GM18519 (cell line): Measurements from ENCODE around the gene VANGL2.

Experiments used
- ATAC-seq: cut with Tn5 transposase; IDR thresholded peaks from one replicate; pipeline ENCODE4 v1.9.1; 2021; ENCODE audit warnings: mild to moderate bottlenecking, moderate library complexity; ENCODE audit not compliant: unreplicated experiment, low FRiP score

The VANGL2 gene

GRCh38 chr1:160421881-160422280 is 21.5 kb downstream of the VANGL2 start:
- no peak for ATAC-seq

GRCh38 chr1:160423966-160424365 is 23.6 kb downstream of the VANGL2 start:
- no peak for ATAC-seq

DNA sequence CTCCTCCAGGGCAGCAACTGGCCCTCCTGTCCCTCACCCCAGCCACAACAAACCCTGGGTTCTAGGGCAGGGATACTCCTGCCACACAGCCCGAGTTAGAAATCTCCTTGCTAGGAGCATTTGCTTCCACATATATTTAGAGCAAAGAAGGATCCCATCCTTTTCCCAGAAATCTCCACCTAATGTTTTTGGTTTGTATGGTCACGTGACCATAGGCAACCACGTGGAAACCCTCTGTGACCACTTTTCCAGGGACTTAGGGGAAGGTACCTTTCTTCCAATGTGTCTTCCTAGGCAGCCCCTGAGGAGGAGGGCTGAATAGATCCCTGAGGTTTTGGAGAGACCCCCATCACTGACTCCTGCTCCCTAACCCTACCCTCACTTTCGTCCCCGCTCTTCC is 25.5 kb downstream of the VANGL2 start:
- ATAC-seq, result no peak

DNA sequence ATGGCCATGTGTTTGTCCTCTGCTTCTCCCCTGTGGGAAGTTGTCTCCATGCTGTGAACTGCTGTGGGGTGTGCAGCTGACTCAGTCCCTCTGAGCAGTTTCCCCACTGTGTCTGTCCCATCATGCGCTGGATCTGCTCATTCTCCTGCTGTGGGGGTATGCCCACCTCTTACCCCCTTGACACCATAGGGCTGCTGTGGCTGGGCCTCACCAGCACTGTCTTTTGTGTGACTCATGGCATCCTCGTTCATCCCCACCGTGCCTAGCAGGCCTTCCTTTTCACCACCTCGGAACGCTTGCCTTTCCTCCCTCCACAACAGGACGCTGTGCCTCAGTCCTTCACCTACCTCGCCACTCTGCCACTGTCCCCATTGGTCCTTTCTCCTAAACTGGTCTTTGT is 27.3 kb downstream of the VANGL2 start:
- ATAC-seq, result no peak

DNA sequence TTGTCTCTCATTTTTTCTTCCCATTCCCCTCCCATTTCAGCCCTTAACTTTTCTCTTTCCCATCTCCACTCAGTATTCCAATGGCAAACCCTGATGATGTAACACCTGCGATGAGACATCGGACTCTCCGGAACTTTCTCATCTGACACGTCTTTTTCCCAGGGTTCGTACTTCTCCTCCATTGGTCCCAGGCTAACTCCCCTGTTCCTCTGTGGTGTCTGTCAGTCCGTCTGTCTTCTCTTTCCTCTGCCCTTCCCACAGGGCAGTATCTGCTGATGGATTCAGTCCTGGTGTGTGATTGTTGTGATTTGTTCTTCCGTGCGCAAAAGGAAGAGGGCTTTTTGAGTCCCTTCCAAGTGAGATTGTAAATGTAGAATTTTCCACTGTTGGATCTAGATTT is 27.7 kb downstream of the VANGL2 start:
- no peak for ATAC-seq

DNA sequence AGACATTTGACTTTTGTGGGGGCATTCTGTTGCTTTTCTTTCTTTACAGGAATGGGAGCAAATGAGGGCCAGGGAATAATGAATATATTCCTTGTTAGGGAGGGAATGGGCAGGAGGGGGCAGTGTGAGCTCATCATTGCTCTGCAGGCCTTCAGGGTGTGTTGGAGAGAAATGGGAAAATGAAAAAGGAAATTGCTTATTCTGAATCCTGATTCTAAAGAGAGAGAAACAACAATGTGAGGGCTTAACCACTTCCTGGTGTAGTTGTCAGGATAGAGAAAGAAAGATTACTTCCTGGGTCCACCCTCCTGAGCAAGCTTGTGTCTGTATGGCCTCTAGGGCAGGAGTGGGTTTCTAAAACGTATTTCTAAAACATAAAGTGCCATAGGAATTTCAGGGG is 28.3 kb downstream of the VANGL2 start:
- ATAC-seq, result no peak

- ATAC-seq, result no peak
These were observed 28.8 kb downstream of the VANGL2 start for GRCh38 chr1:160429125-160429561.

DNA sequence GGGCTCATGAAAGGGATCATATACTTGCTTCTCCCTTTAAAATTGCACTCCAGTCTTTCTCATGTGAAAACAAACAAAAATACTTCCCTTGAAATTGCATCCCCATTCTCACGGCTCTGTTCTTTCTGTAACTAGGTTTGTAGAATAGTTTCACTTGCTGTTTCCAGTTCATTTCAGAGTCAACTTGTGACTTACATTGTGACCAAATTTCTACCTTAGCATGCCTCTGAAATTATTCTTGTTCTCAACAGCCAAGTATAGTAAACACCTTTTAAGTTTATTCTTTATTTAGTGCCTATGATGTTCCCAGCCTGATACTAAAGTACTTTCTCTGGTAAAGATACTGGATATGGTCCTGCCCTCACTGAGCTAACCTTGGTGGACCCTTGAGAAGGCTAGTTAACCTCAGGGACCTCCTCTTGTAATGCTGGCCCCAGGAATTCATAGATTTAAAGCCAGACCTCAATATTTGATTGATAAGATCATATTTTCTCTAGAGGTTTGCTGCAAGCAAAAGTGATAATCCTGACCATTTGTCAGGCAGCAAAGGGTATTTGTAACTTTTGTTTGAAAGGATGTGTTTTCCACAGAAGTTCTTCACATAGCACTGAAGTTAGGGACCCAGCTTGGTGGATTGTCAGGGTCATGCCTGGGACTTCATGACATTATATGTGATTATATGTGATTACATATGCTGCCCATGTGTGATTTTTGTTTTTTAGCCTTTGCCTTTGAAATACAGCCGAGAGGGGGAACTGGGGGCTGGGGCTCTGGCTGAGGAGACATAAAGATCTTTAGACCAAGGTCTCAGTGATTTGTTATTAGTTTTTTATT is 29.6 kb downstream of the VANGL2 start:
- ATAC-seq, result peak; percentile 46

- no peak for ATAC-seq
These were observed 30.6 kb downstream of the VANGL2 start for GRCh38 chr1:160431006-160431405.

DNA sequence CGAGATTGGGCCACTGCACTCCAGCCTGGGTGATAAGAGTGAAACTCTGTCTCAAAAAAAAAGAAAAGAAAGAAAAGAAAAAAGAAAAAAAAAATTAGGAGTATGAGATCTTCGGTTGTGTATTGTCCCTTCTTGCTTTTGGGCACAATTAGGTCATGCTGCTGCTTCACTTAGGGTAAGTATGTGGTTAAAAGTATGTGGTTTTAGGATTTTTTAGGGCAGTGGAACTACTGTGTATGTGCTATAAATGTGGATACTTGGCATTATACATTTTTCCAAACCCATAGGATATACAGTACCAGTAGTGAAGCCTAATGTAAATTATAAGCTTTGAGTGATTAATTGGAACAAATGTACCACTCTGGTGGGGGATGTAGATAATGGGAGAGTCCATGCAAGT is 31.2 kb downstream of the VANGL2 start:
- no peak for ATAC-seq

DNA sequence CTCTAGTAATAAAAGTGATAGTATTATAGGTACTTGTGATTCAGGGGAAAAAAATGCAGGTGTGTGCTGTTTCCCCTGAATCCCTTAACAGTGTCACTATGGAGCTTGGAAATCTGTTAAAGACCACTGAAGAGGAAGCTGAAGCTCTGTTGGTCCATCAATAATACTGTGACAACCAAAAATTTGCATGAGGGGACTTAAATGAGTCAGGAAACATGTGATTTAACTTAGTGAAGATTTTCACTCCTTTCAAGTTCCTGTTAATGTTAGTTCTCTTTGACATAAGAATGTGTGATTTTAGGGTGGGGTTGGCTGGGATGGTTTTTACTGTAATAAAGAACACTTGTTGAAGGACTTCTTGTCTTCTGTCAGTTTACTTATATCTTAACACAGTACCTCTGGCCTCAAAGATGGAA is 32.0 kb downstream of the VANGL2 start:
- ATAC-seq, result peak; percentile 42

DNA sequence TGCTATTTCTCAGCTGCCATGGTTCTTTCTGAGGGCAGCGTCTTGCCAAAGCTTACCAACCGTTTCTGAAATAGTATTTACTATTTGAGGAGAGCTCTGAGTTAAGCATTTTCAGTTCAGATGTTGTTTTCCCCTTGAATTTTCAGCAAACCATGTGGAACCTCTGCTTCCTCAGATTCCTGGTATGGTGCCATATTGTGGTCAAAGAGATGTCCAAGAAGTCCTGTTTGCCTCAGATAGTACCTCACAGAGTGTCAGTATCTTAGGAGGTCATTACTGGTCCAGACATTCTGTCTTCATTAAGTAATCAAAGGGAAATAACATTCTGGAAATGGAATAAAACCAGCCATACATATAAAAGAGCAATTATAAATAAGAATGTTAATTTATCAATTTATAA is 36.6 kb downstream of the VANGL2 start:
- no peak for ATAC-seq

DNA sequence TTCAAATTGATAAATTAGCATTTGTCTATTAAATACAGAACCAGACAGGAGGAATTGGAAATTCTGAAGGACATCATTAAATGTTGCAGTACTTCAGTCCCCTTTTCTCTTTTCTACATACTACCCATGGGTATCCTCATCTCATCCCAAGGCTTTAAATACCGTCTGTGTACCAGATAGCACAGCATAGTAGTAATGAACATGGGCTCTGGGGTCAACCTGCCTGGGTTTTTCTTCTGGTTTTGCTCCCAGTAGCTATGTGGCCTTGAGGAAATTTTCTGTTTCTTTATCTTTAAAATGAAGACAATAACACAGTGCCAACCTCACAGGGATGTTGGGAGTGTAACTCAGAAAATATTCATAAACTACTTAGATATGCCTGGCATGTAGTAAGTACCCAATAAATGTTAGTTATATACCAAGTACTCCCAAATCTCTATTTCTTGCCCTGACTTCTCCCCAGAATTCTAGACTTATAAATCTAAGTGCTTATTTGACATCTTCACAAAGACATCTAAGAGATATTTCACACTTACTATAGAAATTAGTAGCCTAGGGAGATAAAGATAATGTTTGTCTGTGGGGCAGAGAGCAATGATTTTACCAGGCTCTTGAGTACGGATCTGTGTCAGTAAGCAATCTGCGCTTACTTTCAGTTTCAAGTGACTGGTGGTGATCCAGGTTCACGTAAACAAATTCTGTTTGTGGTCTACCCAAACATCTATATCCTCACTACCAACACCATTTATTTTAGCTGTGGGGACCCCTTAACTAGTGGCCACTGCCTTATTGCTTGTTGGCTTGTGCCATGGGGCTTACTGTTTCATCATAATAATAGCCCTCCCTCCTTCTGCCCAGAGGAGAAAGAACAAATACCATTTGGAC is 37.3 kb downstream of the VANGL2 start:
- ATAC-seq, result no peak

DNA sequence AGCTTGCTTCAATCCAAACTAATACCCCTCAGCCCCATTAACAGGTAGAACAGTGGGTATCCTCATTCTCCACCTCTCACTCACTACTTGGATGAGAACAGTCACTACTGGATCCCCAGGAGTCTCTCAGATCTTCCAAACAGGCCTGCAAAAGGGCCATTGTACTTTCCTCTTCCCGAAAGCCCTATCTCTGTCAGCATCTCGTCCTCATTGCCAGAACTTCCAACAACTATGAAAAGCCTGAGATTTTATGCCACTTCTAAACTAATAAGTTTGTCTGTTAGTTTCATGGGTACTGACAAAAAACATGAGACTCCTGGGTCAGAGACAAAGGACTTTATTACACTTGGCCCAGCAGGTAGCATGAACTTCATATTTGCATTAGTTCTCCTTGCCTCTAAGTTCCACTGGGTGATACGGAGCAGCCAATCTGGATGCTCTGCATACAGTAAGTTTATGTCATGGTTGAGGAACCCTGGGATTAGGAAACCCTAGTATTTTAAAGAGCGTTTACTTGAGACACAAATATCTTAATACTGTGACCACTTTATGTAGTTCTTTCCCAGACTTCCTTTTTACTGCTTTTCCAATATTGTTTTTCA is 38.1 kb downstream of the VANGL2 start:
- no peak for ATAC-seq

DNA sequence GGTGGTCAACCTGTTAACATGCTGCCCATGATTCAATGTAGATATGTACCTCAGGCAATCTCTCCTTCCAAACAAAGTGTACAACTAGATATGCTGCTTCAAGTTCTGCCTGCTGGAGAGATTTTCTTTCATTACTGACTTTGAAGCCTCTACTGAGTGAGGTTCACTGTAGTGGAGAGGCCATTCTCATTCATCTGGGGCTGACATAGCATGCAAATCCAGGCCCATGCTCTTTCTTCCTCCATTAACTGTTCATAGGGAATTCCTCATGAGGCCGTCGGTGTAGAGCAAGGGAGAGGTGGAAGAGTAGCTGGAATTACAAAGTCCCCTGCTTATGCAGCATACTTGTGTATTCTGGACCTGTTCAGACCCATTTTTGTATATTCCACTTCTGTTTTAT is 38.6 kb downstream of the VANGL2 start:
- ATAC-seq, result no peak

GRCh38 chr1:160439718-160440117 is 39.4 kb downstream of the VANGL2 start:
- no peak for ATAC-seq

- no peak for ATAC-seq
These were observed 46.7 kb downstream of the VANGL2 start for GRCh38 chr1:160446945-160447600.

- no peak for ATAC-seq
These were observed 49.1 kb downstream of the VANGL2 start for GRCh38 chr1:160449494-160449893.

- peak; percentile 34 for ATAC-seq
These were observed 50.9 kb downstream of the VANGL2 start for GRCh38 chr1:160451119-160451858.

DNA sequence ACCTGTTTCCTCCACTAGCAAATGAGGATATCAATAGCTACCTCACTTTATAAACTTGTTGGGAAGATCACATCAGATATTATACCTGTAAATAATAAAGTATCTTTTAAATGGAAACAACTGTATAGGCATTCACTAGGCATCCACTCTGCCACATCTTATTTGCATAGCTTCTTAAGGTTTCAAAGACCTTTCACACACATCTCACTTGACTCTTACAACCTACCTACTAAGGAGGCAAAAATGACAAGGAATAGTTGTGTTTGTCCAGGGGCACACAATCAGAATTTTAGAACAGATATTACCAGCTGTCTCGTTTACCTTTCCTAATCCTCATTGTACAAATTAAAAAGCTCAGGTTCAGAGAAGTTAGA is 51.5 kb downstream of the VANGL2 start:
- peak; percentile 25 for ATAC-seq
